CD14-positive monocyte (primary cell): ENCODE results near the gene SRRM5. TPM values are rescaled to one million over a fixed set of nuclear protein-coding genes. Genes with fewer than 3 reads are reported as not detected.

Experiments used
- DNase-seq, 3 donors: peaks; one replicate each; pipeline ENCODE4 v3.0.0-alpha.2; 2011 to 2022
- H2AFZ ChIP-seq: 2 replicates; pipeline ENCODE4 v1.6.0; 2012; ENCODE audit warnings: mild to moderate bottlenecking, low read depth, low read length, inconsistent platforms; ENCODE audit not compliant: insufficient read depth, poor library complexity, severe bottlenecking
- H3K27ac ChIP-seq, 2 donors: 1 replicate in 1 of 2; 2 replicates in 1 of 2; pipeline ENCODE4 v1.5.1; 2012 to 2013; ENCODE audit warnings: low read length in 2 of 2, control low read depth in 1 of 2, inconsistent platforms in 1 of 2, low read depth in 1 of 2, mild to moderate bottlenecking in 1 of 2
- H3K27me3 ChIP-seq, 2 donors: one replicate each; pipeline versions ENCODE4 v1.6.0 to v1.6.1; 2011 to 2013; ENCODE audit warnings: low read length in 2 of 2; ENCODE audit not compliant: control insufficient read depth in 2 of 2, insufficient read depth in 2 of 2
- H3K36me3 ChIP-seq, 2 donors: replicated peaks in 1 of 2; 1 replicate in 1 of 2; 2 replicates in 1 of 2; pipeline versions ENCODE4 v1.5.1 to v1.6.1; 2012 to 2013; ENCODE audit warnings: low read length in 2 of 2, control low read depth in 1 of 2, inconsistent platforms in 1 of 2, mild to moderate bottlenecking in 1 of 2; ENCODE audit not compliant: insufficient read depth in 2 of 2, control insufficient read depth in 1 of 2
- H3K4me1 ChIP-seq, 2 donors: 1 replicate in 1 of 2; 2 replicates in 1 of 2; pipeline versions ENCODE4 v1.5.1 to v1.6.1; 2012 to 2013; ENCODE audit warnings: low read length in 2 of 2, control low read depth in 1 of 2, inconsistent platforms in 1 of 2, mild to moderate bottlenecking in 1 of 2, moderate library complexity in 1 of 2; ENCODE audit not compliant: insufficient read depth in 2 of 2, control insufficient read depth in 1 of 2
- H3K4me2 ChIP-seq: replicated peaks from 2 replicates; pipeline ENCODE3; 2012; ENCODE audit warnings: low read length, moderate library complexity, mild to moderate bottlenecking; ENCODE audit not compliant: poor library complexity, severe bottlenecking; ENCODE audit errors: extremely low read depth
- H3K4me3 ChIP-seq, 3 experiments: fragments of 200-600 bp in 1 of 3; sonication (generic) in 1 of 3; replicated peaks in 1 of 3; 1 replicate in 2 of 3; 2 replicates in 1 of 3; pipeline ENCODE4 v1.5.1; 2011 to 2013; ENCODE audit warnings: low read length in 3 of 3, mild to moderate bottlenecking in 3 of 3, control low read depth in 2 of 3, low read depth in 2 of 3, inconsistent platforms in 1 of 3, moderate library complexity in 1 of 3
- H3K79me2 ChIP-seq: 2 replicates; pipeline ENCODE4 v1.6.0; 2012; ENCODE audit warnings: mild to moderate bottlenecking, control low read depth, inconsistent platforms, low read length, moderate library complexity; ENCODE audit not compliant: insufficient read depth
- H3K9ac ChIP-seq: 2 replicates; pipeline ENCODE4 v1.6.0; 2017; ENCODE audit warnings: low read length, mild to moderate bottlenecking; ENCODE audit not compliant: insufficient read depth, poor library complexity, severe bottlenecking
- H3K9me3 ChIP-seq, 2 donors: replicated peaks in 1 of 2; 1 replicate in 1 of 2; 2 replicates in 1 of 2; pipeline versions ENCODE4 v1.5.1 to v1.6.1; 2012 to 2013; ENCODE audit warnings: low read length in 2 of 2, control low read depth in 1 of 2; ENCODE audit not compliant: control insufficient read depth in 1 of 2, insufficient read depth in 1 of 2
- H4K20me1 ChIP-seq: 2 replicates; pipeline ENCODE4 v1.6.0; 2012; ENCODE audit warnings: mild to moderate bottlenecking, low read length, control low read depth, moderate library complexity; ENCODE audit not compliant: insufficient read depth
- H3K27ac Mint-ChIP-seq, 7 donors: one replicate each; pipeline ENCODE4 v1.8.0; 2020; ENCODE audit warnings: mild to moderate bottlenecking in 7 of 7, mixed read lengths in 7 of 7, moderate library complexity in 6 of 7, inconsistent platforms in 2 of 7
- H3K27me3 Mint-ChIP-seq, 3 donors: one replicate each; pipeline ENCODE4 v1.8.0; 2021 to 2022; ENCODE audit warnings: low read depth in 3 of 3, mild to moderate bottlenecking in 3 of 3, mixed read lengths in 3 of 3, moderate library complexity in 3 of 3, inconsistent platforms in 1 of 3
- H3K36me3 Mint-ChIP-seq, 2 donors: one replicate each; pipeline ENCODE4 v1.8.0; 2020; ENCODE audit warnings: mixed read lengths in 2 of 2, inconsistent platforms in 1 of 2, mild to moderate bottlenecking in 1 of 2
- H3K4me1 Mint-ChIP-seq: one replicate; pipeline ENCODE4 v1.8.0; 2020; ENCODE audit warnings: mild to moderate bottlenecking, mixed read lengths
- H3K4me3 Mint-ChIP-seq, 2 donors: one replicate each; pipeline ENCODE4 v1.8.0; 2020; ENCODE audit warnings: mild to moderate bottlenecking in 2 of 2, mixed read lengths in 2 of 2, moderate library complexity in 1 of 2
- H3K9me3 Mint-ChIP-seq, 7 donors: one replicate each; pipeline ENCODE4 v1.8.0; 2020 to 2022; ENCODE audit warnings: mixed read lengths in 7 of 7, mild to moderate bottlenecking in 6 of 7, moderate library complexity in 6 of 7, inconsistent platforms in 2 of 7
- WGBS: methylation state at CpG from one replicate; pipeline ENCODE4 v1.1.5; 2013; ENCODE audit warnings: missing lambda C conversion rate; ENCODE audit not compliant: insufficient coverage; 5-methylcytosine and 5-hydroxymethylcytosine counted together
- intact Hi-C, 2 donors: fragments of 100-400 bp; cut with micrococcal nuclease; formaldehyde crosslinking; loops; one replicate each; pipeline versions ENCODE4 v1.15.0 to v1.15.1; 2023
- polyA plus RNA-seq, 3 donors: library from polyadenylated mRNA; depleted of rRNA in 1 of 3; unstranded in 2 of 3; stranded (reverse) in 1 of 3; fragments of 300-500 nt in 2 of 3; fragments of >200 nt in 1 of 3; fragmentation: Illumina TruSeq in 2 of 3; gene quantifications; 1 replicate in 2 of 3; 2 replicates in 1 of 3; pipeline ENCODE4 v1.2.3, GENCODE V29; 2012 to 2021
- TF ChIP-seq, protein P1 (sequence below): fragments of 200-600 bp; IDR thresholded peaks from one replicate; pipeline ENCODE4 v1.8.0; 2022; ENCODE audit warnings: antibody characterized with exemption, mild to moderate bottlenecking

The SRRM5 gene
- polyA plus RNA-seq, 3 donors = 0.36 TPM; not detected in 2

DNA sequence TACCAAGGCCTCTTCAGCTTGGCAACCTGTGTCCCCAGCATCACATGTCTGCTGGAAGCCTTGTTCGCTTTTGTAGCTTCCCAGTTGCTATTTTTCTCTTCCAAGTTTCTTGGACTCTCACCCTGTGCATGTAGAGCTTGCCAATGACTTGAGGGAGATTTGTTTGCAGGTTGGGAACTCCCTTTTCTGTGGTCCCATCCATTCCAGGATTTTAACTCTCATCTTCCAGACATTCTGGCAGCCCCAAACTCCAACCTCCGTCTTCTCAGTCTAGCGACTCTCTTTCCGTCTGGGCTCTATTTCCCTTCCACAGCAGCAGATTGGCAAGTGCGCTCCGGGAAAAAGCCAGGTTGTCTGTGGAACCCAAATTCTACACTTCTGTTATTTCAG lies 49.1 kb downstream of the SRRM5 start:
- Histone ChIP-seq H3K36me3 (peaks cover 92 to 99% of the 10 kb centered on the region in 2 donors), H3K79me2 (peaks cover 95% of the 10 kb centered on the region), H3K4me1 (peaks cover 20 to 25% of the 10 kb centered on the region in 2 donors), H3K4me3 (no peak overlapping the region), H3K27me3 (no peaks in the 10 kb centered on the region), H4K20me1 (peaks cover 100% of the 10 kb centered on the region), H3K9ac (no peak overlapping the region), H2AFZ (no peak overlapping the region), H3K9me3 (peaks cover 7 to 8% of the 10 kb centered on the region in 2 donors), H3K27ac (no peak overlapping the region), H3K4me2 (no peak overlapping the region)
- TF ChIP-seq, protein P1, sequence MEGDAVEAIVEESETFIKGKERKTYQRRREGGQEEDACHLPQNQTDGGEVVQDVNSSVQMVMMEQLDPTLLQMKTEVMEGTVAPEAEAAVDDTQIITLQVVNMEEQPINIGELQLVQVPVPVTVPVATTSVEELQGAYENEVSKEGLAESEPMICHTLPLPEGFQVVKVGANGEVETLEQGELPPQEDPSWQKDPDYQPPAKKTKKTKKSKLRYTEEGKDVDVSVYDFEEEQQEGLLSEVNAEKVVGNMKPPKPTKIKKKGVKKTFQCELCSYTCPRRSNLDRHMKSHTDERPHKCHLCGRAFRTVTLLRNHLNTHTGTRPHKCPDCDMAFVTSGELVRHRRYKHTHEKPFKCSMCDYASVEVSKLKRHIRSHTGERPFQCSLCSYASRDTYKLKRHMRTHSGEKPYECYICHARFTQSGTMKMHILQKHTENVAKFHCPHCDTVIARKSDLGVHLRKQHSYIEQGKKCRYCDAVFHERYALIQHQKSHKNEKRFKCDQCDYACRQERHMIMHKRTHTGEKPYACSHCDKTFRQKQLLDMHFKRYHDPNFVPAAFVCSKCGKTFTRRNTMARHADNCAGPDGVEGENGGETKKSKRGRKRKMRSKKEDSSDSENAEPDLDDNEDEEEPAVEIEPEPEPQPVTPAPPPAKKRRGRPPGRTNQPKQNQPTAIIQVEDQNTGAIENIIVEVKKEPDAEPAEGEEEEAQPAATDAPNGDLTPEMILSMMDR = no peak
- H3K4me3 Mint-ChIP-seq = no peak overlapping the region
- peaks cover 22% of the 10 kb centered on the region for H3K4me1 Mint-ChIP-seq
- peaks cover 6 to 19% (median 11%) of the 10 kb centered on the region in 7 donors for H3K9me3 Mint-ChIP-seq
- H3K27ac Mint-ChIP-seq = peak overlapping the region in 2 of 7 donors; percentile 43 to 78
- H3K27me3 Mint-ChIP-seq = peaks cover 0 to 8% (median 0%) of the 10 kb centered on the region in 3 donors
- H3K36me3 Mint-ChIP-seq = peaks cover 89 to 99% of the 10 kb centered on the region in 2 donors
- no peak for DNase-seq
- intact Hi-C loops = loop anchor here in 1 of 2 donors (10.0 kb wide), 1 partner anchor 124 kb away; the partner anchor contains the start of gene KCNN4
- WGBS = 99% methylated on average over 5 of the region's 6 CpGs

- H3K4me3 Mint-ChIP-seq = no peak overlapping the region
- peaks cover 99% of the 10 kb centered on the region for H3K79me2 ChIP-seq
- H3K27ac ChIP-seq = no peak overlapping the region
- peaks cover 0 to 3% (median 2%) of the 10 kb centered on the region in 3 donors for H3K27me3 Mint-ChIP-seq
- TF ChIP-seq, protein P1 = peak; percentile 14
- peaks cover 90 to 100% of the 10 kb centered on the region in 2 donors for H3K36me3 Mint-ChIP-seq
- 98% methylated on average over 4 of the region's 6 CpGs for WGBS
- intact Hi-C loops = loop anchor here in 1 of 2 donors (10.0 kb wide), 1 partner anchor 122 kb away; the partner anchor contains the start of gene KCNN4
- H3K9ac ChIP-seq = no peak overlapping the region
- H3K4me1 ChIP-seq = peaks cover 30 to 40% of the 10 kb centered on the region in 2 donors
- peaks cover 6 to 21% (median 11%) of the 10 kb centered on the region in 7 donors for H3K9me3 Mint-ChIP-seq
- H3K4me2 ChIP-seq = no peak overlapping the region
- no peaks in the 10 kb centered on the region for H3K27me3 ChIP-seq
- no peak overlapping the region for H2AFZ ChIP-seq
- no peak overlapping the region for H3K4me3 ChIP-seq
- H3K36me3 ChIP-seq = peaks cover 90 to 99% of the 10 kb centered on the region in 2 donors
- H3K4me1 Mint-ChIP-seq = peaks cover 35% of the 10 kb centered on the region
- H3K27ac Mint-ChIP-seq = peak overlapping the region in 4 of 7 donors; percentile 50 to 95 (median 70)
- H4K20me1 ChIP-seq = peaks cover 100% of the 10 kb centered on the region
- H3K9me3 ChIP-seq = peaks cover 7 to 8% of the 10 kb centered on the region in 2 donors
- DNase-seq = no peak
Measured at GRCh38 chr19:43662487-43662886, 50.6 kb downstream of the SRRM5 start.
